Stimulated activated naive B cell treated with anti-CD40 and anti-IgM and Interleukin-4, amounts not matched to agents 10 μg/mL and 1 μg/mL and 100 μg/mL, for 72 hours (primary cell): ENCODE measurements around the gene RBKS.
"Not testable (repeated sequence)": the region's sequence is repeated elsewhere in the genome, so short reads cannot be mapped to it uniquely, and the experiment has no call there.

Source experiments
- ATAC-seq, 2 donors: fragments of 150-1000 bp; cut with Tn5 transposase; replicated peaks; 2 replicates each; pipeline ENCODE4 v1.10.0; 2021; ENCODE audit warnings: moderate library complexity in 1 of 2
- DNase-seq: peaks from one replicate; pipeline ENCODE4 v3.0.0; 2021
- H3K27ac Mint-ChIP-seq: one replicate; pipeline ENCODE4 v1.8.0; 2022; ENCODE audit warnings: mild to moderate bottlenecking, mixed read lengths
- H3K27me3 Mint-ChIP-seq, 2 donors: one replicate each; pipeline ENCODE4 v1.8.0; 2022; ENCODE audit warnings: mixed read lengths in 2 of 2
- H3K36me3 Mint-ChIP-seq, 2 donors: one replicate each; pipeline ENCODE4 v1.8.0; 2022; ENCODE audit warnings: mixed read lengths in 2 of 2, mild to moderate bottlenecking in 1 of 2
- H3K4me1 Mint-ChIP-seq, 2 donors: one replicate each; pipeline ENCODE4 v1.8.0; 2022; ENCODE audit warnings: mixed read lengths in 2 of 2, mild to moderate bottlenecking in 1 of 2
- H3K4me3 Mint-ChIP-seq, 2 donors: one replicate each; pipeline ENCODE4 v1.8.0; 2022; ENCODE audit warnings: mild to moderate bottlenecking in 2 of 2, mixed read lengths in 2 of 2, moderate library complexity in 1 of 2
- H3K9me3 Mint-ChIP-seq, 2 donors: one replicate each; pipeline ENCODE4 v1.8.0; 2022; ENCODE audit warnings: mixed read lengths in 2 of 2, mild to moderate bottlenecking in 1 of 2

Gene RBKS

DNA sequence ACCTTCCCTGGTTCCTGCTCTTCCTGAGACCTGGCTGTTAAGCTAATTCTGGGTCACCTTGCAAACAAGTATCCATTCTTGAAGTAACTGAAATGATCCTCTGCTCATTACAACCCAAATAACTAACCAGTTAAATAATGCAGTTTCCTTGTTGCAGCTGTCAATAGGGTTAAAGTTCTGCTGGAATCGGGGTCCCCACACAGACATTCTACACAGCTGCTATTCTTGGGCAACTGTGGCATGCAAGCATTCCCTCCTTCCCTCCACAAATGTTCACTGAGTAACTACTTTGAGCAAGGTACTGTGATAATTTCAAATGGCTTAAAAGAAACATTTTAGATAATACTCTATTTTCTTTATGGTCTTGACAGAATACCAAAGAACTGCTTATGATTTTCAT is 17.1 kb downstream of the RBKS start:
- H3K27me3 Mint-ChIP-seq, result no peaks in the 10 kb centered on the region
- peaks cover 2 to 9% of the 10 kb centered on the region in 2 donors for H3K36me3 Mint-ChIP-seq
- DNase-seq (no peak), ATAC-seq (no peak)
- H3K4me3 Mint-ChIP-seq, result no peak overlapping the region
- no peak overlapping the region for H3K27ac Mint-ChIP-seq
- H3K4me1 Mint-ChIP-seq, result peaks cover 2 to 5% of the 10 kb centered on the region in 2 donors
- H3K9me3 Mint-ChIP-seq, result peaks cover 0 to 2% of the 10 kb centered on the region in 2 donors

- Mint-ChIP-seq H3K27ac (no peak overlapping the region), H3K4me3 (no peak overlapping the region), H3K9me3 (peaks cover 0 to 2% of the 10 kb centered on the region in 2 donors), H3K4me1 (peaks cover 2 to 5% of the 10 kb centered on the region in 2 donors), H3K27me3 (no peaks in the 10 kb centered on the region), H3K36me3 (peaks cover 2 to 9% of the 10 kb centered on the region in 2 donors)
- DNase-seq (no peak), ATAC-seq (no peak)
Measured at GRCh38 chr2:27871802-27872201, 18.4 kb downstream of the RBKS start.

DNA sequence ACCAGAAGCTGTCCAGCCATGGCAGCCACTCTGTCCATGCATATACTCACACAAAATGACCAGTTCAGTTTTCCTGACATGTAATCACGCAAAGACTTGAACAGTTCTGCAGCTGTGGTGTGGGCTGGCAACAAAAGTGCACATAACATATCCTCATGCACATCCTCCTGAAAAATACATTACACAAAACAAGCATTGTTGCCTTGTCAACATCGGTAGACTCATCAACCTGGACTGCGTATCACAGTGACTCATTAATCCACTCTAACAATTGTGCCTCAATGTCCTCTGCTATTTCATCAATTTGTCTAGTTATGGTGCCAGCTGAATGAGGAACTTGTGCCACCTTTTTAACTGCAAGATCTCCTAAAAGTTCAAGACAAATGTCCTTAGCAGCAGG is 19.5 kb downstream of the RBKS start:
- H3K36me3 Mint-ChIP-seq, result peaks cover under 1 to 6% of the 10 kb centered on the region in 2 donors

GRCh38 chr2:27869763-27870162 is 20.4 kb downstream of the RBKS start:
- ATAC-seq (no peak), DNase-seq (no peak)
- H3K4me3 Mint-ChIP-seq, result no peak overlapping the region
- H3K27ac Mint-ChIP-seq, result no peak overlapping the region
- H3K4me1 Mint-ChIP-seq, result peaks cover 2% of the 10 kb centered on the region in 2 donors
- H3K27me3 Mint-ChIP-seq, result no peaks in the 10 kb centered on the region
- H3K36me3 Mint-ChIP-seq, result peaks cover 0 to 2% of the 10 kb centered on the region in 2 donors
- no peaks in the 10 kb centered on the region for H3K9me3 Mint-ChIP-seq

More for the DNA sequence above, 19.5 kb downstream of the RBKS start:
- Mint-ChIP-seq H3K9me3 (peaks cover 0 to 1% of the 10 kb centered on the region in 2 donors), H3K4me3 (no peak overlapping the region), H3K27me3 (no peaks in the 10 kb centered on the region), H3K27ac (no peak overlapping the region), H3K4me1 (peaks cover 2 to 5% of the 10 kb centered on the region in 2 donors)
- DNase-seq (no peak), ATAC-seq (no peak)

DNA sequence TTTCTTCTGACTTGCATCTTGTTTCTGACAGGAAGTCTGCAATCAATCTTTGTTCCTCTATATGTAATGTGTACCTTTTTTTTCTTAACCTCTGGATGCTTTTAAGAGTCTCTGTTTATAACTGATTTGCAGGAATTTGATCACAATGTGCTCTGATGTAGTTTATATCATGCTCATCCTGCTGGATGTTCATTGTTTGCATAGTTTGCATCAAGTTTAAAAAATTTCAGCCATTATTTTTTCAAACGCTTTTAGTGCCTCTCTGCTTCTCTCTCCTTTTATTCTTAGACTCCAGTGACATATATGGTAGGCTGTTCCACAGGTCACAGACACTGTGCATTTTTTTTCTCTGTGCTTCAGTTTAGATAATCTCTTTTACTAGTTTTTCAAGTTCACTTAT is 23.9 kb downstream of the RBKS start:
- no peak for DNase-seq
- H3K27me3 Mint-ChIP-seq, result no peaks in the 10 kb centered on the region
- ATAC-seq, result no peak
- H3K4me3 Mint-ChIP-seq, result no peak overlapping the region
- H3K36me3 Mint-ChIP-seq, result no peaks in the 10 kb centered on the region
- no peaks in the 10 kb centered on the region for H3K4me1 Mint-ChIP-seq
- no peaks in the 10 kb centered on the region for H3K9me3 Mint-ChIP-seq
- H3K27ac Mint-ChIP-seq, result no peak overlapping the region

GRCh38 chr2:27863955-27864354 is 26.2 kb downstream of the RBKS start:
- not testable (repeated sequence) for H3K9me3 Mint-ChIP-seq, DNase-seq, H3K36me3 Mint-ChIP-seq, H3K27ac Mint-ChIP-seq, ATAC-seq, H3K4me1 Mint-ChIP-seq, H3K27me3 Mint-ChIP-seq, H3K4me3 Mint-ChIP-seq

DNA sequence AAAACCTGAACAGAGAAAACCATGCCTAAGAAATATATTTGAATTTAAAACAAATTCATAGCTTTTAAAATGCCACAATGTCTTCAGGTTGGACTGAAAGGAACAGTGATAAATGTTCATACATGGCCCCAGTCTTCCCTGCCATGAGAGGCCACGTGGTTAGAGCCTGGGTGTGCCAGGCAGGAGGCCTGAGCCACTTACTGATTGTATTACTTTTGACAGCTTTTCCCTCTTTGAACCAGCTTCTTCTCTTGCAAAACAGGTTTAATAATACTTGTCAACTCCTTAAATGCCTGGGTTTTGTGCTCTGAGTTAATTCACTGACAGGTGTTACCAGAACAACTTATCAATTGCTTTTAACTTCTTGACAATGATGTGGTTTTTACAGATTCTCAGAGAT is 27.0 kb downstream of the RBKS start:
- Mint-ChIP-seq H3K36me3 (peaks cover 0 to 2% of the 10 kb centered on the region in 2 donors), H3K27ac (no peak overlapping the region), H3K4me3 (no peak overlapping the region)

DNA sequence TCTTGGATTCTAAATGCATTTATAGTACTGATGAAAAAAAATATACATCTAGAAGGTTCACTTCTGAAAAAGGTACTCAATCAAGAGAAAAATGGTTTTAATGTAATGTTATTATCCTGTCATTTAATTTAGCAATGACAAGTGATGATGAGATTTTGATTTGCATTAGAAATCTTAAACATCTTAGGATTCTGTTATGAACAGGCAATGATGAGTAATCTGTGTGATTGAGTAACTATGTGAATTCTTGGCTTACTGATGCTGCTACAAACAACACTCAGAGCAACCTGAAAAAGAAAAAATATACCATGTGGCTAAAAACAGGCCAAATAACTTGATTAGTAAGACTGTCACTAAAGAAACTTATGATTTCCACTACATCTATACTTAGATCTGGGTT is 30.1 kb downstream of the RBKS start:
- Mint-ChIP-seq H3K27me3 (no peaks in the 10 kb centered on the region), H3K4me3 (no peak overlapping the region), H3K9me3 (peaks cover 0 to 3% of the 10 kb centered on the region in 2 donors), H3K36me3 (peaks cover 4 to 16% of the 10 kb centered on the region in 2 donors), H3K27ac (no peak overlapping the region), H3K4me1 (peaks cover 0 to 2% of the 10 kb centered on the region in 2 donors)
- DNase-seq (no peak), ATAC-seq (no peak)

More for the DNA sequence above, 27.0 kb downstream of the RBKS start:
- peaks cover 0 to 3% of the 10 kb centered on the region in 2 donors for H3K9me3 Mint-ChIP-seq
- no peaks in the 10 kb centered on the region for H3K27me3 Mint-ChIP-seq
- no peak for DNase-seq
- no peaks in the 10 kb centered on the region for H3K4me1 Mint-ChIP-seq
- ATAC-seq, result no peak

DNA sequence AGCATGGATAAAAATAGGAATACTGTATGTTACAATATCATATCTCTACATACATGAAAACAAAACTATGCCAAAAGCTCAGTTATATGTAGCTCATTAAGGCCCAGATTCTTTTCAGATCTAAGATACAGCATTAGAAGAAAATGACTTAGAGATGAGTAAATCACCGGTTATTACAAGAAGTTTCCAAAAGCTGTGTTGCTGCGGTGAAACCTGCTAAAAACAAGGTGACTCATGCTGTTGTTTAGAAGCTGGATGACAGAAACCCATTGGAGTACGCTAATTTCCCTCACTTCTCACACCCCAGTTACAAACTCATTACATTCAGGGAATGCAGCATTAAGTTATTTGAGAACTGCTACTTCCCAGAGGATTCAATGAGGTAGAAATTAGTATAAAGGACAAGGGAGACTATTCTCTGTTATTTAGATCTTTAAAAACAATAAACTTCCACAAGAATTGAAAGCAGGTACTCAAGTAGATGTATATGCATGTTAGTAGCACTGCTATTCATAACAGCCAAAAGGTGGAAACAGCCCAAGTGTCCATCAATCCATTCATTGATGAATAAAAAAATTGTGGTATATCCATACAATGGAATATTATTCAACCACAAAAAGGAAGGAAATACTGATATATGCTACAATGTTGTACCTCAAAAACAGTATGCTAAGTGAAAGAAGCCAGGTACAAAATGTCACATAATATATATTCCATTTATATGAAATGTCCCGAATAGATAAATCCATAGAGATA is 32.6 kb downstream of the RBKS start:
- Mint-ChIP-seq H3K4me3 (no peak overlapping the region), H3K4me1 (peaks cover 0 to 2% of the 10 kb centered on the region in 2 donors), H3K36me3 (peaks cover 4 to 18% of the 10 kb centered on the region in 2 donors), H3K27me3 (no peaks in the 10 kb centered on the region), H3K27ac (no peak overlapping the region), H3K9me3 (peaks cover 0 to 3% of the 10 kb centered on the region in 2 donors)
- no peak for DNase-seq
- no peak for ATAC-seq

DNA sequence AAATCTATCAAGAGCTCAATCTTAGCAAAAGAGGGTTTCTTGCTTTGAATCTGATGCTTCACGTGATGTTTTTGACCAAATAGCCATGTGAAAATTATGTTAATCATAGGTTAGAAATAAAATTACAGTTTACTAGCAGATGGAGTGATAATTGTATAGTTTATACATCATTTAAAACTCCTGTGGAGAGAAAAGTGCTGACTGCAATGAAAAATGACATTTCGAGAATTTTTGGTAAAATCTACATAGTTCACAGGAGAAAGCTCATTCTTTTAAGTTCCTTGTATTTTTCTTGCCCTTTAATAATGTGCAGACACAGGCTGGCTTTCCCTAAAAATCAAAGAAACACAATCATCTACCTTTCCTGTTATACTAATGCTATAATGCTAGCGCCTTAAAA is 33.2 kb downstream of the RBKS start:
- Mint-ChIP-seq H3K27ac (no peak overlapping the region), H3K4me3 (no peak overlapping the region), H3K36me3 (peaks cover 4 to 18% of the 10 kb centered on the region in 2 donors), H3K4me1 (peaks cover 0 to 2% of the 10 kb centered on the region in 2 donors), H3K27me3 (no peaks in the 10 kb centered on the region), H3K9me3 (peaks cover 0 to 3% of the 10 kb centered on the region in 2 donors)
- DNase-seq (no peak), ATAC-seq (no peak)

- Mint-ChIP-seq H3K27ac (no peak overlapping the region), H3K27me3 (no peaks in the 10 kb centered on the region), H3K4me3 (no peak overlapping the region), H3K9me3 (peaks cover 0 to 3% of the 10 kb centered on the region in 2 donors), H3K36me3 (peaks cover 6 to 18% of the 10 kb centered on the region in 2 donors), H3K4me1 (peaks cover 0 to 2% of the 10 kb centered on the region in 2 donors)
- no peak for DNase-seq
- no peak for ATAC-seq
Measured at GRCh38 chr2:27856386-27856785, 33.8 kb downstream of the RBKS start.

DNA sequence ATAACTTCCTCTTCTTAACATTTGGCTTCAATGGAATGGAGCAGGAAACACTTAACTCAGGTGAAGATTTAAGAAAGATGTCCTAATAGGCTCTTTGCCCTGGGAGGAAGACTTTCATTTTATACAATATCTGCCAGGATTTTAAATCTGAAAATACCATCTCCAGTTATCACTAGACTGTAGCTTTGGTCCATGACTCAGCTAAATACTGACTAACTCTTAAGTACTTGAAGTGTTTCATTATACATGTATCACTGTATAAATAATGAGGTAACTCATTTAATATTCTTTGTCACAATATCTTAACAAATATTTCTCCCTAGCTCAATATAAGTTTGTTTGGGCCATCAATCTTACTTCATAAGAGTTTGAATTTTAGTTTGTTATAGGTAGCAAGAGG is 34.7 kb downstream of the RBKS start:
- Mint-ChIP-seq H3K27ac (peak overlapping the region; percentile 67), H3K4me1 (peaks cover 0 to 2% of the 10 kb centered on the region in 2 donors)

GRCh38 chr2:27854229-27854862 is 35.8 kb downstream of the RBKS start:
- no peak for DNase-seq
- Mint-ChIP-seq H3K4me3 (no peak overlapping the region), H3K27ac (no peak overlapping the region), H3K9me3 (peaks cover 3% of the 10 kb centered on the region in 2 donors), H3K4me1 (peaks cover 0 to 2% of the 10 kb centered on the region in 2 donors), H3K36me3 (peaks cover 7 to 22% of the 10 kb centered on the region in 2 donors), H3K27me3 (no peaks in the 10 kb centered on the region)
- no peak for ATAC-seq

More for the DNA sequence above, 34.7 kb downstream of the RBKS start:
- peaks cover 0 to 3% of the 10 kb centered on the region in 2 donors for H3K9me3 Mint-ChIP-seq
- ATAC-seq (no peak), DNase-seq (no peak)
- H3K4me3 Mint-ChIP-seq, result no peak overlapping the region
- H3K27me3 Mint-ChIP-seq, result no peaks in the 10 kb centered on the region
- H3K36me3 Mint-ChIP-seq, result peaks cover 6 to 18% of the 10 kb centered on the region in 2 donors

DNA sequence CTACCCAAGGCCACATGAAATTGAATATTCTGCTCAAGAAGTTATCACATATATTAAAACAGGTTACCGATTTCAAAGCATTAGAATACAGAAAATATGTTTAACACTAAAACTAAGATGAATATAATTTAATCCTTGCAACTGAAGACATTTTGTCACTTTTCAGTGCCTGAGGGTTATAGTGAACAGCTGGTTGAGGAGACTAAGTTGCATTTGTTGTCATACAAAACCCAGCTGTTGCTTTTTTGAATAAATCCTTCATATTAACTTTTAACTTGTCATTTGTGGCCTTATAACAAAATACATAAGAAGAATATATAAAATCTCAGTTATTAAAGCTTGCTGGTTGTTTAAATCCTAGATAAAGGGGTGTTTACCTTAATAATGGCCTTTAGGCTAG is 37.5 kb downstream of the RBKS start:
- DNase-seq, result no peak
- Mint-ChIP-seq H3K27ac (no peak overlapping the region), H3K9me3 (peaks cover 0 to 3% of the 10 kb centered on the region in 2 donors), H3K4me1 (peaks cover 0 to 2% of the 10 kb centered on the region in 2 donors), H3K36me3 (peaks cover 7 to 15% of the 10 kb centered on the region in 2 donors), H3K27me3 (no peaks in the 10 kb centered on the region), H3K4me3 (no peak overlapping the region)
- ATAC-seq, result no peak
